ENCODE measurements around the gene GPR108.
"Not testable (repeated sequence)": the region's sequence is repeated elsewhere in the genome, so short reads cannot be mapped to it uniquely, and the experiment has no call there.

Gene GPR108

GRCh38 chr19:6718741-6719539 lies 18.4 kb downstream of the GPR108 start:
- DNase-seq, result peak; percentile 37

DNA sequence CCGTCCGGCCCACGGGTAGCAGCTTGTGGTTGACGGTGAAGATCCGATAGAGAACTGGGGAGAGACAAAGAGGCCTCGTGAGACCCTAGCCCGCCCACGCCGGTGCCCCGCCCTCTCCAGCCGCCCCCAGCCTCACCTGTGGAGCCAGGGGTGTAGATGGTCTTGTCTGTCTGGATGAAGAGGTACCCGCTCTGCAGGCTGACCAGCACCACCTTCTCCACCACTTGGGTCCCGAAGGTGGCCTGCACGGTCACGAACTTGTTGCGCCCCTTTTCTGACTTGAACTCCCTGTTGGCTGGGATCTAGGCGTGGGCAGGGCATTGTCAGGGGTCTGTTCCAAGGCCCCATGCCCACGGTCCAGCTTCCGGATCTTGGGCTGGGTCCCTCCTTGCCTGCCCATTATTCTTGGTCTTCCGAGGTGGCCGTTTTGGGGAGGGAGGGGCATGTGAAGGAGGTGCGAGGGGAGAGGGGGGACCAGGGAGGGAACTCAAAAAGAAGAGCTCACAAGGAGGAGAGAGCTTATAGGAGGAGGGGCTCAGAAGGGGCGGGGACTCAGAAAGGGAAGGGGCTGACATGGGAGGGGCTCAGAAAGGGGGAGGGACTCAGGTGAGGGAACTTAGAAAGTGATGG lies 19.2 kb downstream of the GPR108 start:
- DNase-seq, result no peak

DNA sequence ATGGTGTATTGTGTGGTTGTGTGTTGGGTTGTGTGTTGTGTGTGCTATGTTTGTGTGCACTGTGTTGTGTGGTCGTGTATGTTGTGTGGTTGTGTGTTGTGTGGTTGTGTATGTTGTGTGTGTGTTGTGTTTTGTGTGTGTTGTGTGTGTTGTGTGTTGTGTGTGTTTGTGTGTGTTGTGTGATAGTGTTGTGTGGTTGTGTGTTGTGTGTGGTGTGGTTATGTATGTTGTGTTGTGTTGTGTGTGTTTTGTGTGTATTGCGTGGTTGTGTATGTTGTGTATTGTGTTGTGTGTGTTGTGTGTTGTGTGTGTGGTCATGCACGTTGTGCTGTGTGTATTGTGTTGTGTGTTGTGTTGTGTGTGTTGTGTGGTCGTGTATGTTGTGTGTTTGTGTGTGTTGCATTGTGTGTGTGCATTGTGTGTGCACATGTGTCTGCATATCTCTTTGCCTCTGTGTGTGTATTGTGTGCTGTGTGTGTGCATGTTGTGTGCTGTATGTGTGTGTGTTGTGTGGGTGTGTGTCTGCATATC lies 19.9 kb downstream of the GPR108 start:
- DNase-seq, result no peak

DNA sequence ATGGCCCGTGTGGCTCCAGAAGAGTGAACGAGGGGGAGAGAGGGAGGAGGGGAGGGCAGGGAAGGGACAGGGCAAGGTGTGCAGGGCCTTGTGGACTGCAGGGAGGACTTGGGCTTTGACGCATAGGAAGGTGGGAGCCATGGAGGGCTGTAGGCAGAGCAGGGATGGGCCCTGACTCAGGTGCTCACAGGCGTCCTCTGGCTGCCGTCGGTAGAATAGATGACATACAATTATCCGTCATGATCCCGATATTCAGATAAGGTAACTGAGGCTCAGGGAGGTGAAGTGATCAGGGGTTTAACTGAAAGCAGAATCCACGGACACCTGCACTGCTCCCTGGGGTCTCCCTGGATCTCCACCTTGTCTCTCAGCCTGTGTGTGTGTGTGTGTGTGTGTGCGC lies 20.3 kb downstream of the GPR108 start:
- no peak for DNase-seq

GRCh38 chr19:6716610-6716970 lies 20.8 kb downstream of the GPR108 start:
- no peak for DNase-seq

DNA sequence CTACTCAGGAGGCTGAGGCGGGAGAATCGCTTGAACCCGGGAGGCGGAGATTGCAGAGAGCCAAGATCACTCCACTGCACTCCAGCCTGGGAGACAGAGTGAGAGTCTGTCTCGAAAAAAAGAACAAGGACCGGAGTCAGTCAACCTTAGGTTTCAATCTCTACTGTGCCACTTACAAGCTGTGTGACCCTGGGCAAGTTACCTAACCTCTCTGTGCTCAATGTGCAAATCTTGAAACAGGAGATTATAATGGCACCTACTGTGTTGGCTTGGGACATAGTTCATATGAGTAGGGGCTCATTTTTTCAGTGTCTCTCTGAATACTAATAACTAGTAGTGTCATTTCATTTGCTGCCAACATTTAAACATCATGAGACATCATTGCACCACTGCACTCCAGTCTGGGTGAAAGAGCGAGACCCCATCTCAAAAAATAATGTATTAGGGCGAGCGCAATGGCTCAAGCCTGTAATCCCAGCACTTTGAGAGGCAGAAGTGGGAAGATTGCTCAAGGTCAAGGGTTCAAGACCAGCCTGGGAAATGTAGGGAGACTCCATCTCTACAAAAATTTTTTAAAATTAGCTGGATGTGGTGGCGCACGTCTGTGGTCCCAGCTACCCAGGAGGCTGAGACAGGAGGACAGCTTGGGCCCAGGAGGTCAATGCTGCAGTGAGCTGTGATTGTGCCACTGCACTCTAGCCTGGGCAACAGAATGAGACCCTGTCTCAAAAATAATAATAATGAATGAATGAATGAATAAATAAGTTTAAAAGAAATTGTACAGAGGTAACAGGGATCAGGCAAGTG lies 22.4 kb downstream of the GPR108 start:
- no peak for DNase-seq

GRCh38 chr19:6713773-6714692 lies 23.3 kb downstream of the GPR108 start:
- DNase-seq, result no peak

DNA sequence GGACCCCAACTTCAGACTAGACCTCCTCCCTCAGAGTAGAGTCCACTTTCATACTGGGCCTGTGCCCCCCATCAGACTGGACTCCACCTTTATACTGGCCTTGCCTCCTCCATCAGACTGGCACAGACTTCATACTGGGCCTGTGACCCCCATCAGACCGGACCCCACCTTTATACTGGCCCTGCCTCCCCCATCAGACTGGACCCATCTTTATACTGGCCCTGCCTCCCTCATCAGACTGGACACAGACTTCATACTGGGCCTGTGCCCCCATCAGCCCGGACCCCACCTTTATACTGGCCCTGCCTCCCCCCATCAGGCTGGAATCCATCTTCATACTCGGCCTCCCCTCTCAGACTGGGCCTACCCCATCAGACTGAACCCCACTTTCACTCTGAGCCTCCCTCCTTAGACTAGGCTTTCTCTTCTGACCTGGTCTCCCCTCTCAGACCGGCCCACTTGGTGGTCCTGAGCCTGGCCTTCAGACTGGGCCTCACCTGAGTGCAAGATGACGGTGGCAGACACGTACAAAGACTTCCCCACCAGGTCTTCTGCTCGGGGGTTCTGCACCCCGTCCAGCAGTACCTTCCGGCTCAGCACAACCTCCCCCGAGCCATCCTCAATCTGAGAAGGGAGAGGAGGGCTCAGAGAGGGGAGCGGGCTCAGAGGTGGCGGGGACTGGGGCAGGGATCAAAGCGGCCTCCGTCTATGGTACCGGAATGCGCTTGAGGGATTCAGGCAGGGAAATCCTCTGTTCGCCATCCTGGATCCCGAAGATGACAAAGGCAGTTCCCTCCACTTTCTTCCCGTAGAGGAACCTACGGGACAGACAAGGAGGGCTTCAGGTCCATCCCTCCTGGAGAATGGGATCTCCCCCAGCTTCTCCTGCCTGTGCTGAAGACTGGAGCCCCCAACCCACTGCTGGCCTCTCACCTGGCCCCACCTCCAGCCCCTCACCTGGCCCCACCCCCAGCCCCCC lies 24.4 kb downstream of the GPR108 start:
- DNase-seq, result no peak

DNA sequence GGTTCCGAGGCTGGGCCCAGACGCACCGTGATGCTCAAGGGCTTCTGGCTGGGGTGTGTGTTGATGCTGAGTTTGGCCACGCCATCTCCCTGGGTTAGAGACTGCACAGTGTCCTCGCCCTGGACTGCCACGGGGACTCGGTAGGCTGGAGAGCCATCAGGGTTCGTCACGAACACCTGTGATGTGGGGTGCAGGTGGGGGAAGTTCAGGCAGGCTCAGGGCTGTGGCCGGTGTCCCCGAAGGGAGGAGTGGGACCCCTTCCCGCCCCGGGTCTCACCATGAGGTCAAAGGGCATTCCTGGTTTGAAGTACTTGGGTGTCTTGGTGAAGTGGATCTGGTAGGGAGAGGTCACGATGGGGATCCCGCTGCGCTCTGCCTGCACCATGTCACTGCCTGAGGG lies 25.1 kb downstream of the GPR108 start:
- no peak for DNase-seq

- no peak for DNase-seq
Measured at GRCh38 chr19:6711605-6712004, 25.8 kb downstream of the GPR108 start.

DNA sequence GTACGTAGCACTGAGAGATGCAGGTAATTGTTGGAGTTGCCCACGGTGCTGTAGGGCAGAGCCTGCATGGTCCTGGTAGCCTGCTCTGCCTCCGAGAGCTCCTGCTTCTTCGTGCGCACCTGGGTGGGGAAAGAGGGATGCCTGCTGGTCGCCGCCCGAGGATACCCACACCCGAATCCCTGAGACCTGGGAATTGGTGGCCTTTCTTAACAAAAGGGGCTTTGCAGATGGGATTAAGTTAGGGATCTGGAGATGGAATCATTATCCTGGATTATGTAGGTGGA lies 26.4 kb downstream of the GPR108 start:
- DNase-seq, result no peak

- DNase-seq, result peak; percentile 56
Measured at GRCh38 chr19:6710273-6711077, 26.9 kb downstream of the GPR108 start.

DNA sequence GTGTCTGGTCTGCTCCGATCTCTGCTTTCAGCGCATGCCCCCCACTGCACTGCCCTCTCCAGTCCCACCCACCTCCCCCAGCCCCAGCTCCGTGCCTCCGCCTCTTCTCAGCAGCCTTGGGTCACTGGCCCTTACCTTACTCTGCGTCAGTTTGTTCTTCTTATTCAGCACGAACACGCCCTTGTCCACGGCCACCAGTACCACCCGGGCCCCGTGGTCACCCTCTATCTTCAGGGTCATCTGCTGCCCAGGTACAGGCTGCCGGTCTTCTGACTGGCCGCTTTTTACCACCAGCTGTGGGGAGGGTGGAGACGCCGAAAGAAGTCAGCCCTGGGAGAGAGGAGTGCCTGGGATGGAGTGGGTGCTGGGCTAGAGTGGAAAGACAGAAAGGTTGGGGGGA lies 27.8 kb downstream of the GPR108 start:
- no peak for DNase-seq

GRCh38 chr19:6708913-6709312 lies 28.5 kb downstream of the GPR108 start:
- DNase-seq, result not testable (repeated sequence)

- no peak for DNase-seq
Measured at GRCh38 chr19:6708346-6708745, 29.0 kb downstream of the GPR108 start.

DNA sequence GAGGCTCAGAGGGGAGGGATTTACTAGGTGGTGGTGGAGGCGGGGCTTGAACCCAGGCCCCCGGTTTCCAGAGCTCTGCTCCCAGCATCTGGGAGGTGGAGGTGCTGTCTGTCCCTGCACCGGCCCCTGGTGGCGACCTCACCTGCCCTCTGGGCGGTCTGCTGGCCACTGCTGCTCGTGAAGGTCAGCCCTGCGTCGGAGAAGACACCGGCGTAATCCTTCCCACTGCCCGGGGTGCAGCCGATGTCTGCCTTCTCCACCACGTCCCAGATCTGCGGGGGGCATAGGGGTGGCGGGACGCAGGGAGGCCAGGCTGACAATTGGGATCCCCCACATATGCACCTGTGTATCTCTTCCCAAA lies 29.7 kb downstream of the GPR108 start:
- no peak for DNase-seq

DNA sequence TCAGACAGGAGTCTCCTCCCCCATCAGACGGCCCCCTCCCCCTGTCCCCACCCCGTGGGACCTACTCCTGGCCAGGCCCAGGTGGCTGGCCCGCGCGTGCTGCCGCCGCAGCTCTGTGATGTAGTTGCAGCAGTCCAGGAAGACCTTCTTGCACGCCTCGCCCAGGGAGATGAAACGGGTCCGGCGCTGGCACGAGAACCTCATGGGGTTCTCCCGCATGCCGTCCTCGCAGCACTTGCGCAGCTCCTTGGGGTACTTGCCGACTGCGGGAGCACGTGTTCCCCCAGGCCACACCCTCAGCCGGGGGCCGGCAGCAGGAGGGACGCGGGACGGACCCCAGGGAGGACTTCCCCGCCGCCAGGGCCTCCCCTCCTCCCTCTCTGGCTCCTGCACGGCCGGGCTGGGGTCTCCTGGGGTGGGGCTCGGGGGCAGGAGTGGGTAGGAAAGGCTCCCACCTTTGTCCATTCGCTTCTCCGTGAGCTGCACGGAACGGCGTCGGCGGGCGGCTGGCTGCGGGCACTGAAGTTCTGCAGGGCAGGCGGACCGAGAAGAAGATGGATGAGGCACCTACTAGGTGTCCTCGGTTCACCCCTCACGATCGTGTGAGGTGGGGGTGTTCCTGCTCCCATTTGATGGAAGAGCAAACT lies 30.2 kb downstream of the GPR108 start:
- DNase-seq, result no peak

- no peak for DNase-seq
Measured at GRCh38 chr19:6706633-6706958, 30.8 kb downstream of the GPR108 start.

DNA sequence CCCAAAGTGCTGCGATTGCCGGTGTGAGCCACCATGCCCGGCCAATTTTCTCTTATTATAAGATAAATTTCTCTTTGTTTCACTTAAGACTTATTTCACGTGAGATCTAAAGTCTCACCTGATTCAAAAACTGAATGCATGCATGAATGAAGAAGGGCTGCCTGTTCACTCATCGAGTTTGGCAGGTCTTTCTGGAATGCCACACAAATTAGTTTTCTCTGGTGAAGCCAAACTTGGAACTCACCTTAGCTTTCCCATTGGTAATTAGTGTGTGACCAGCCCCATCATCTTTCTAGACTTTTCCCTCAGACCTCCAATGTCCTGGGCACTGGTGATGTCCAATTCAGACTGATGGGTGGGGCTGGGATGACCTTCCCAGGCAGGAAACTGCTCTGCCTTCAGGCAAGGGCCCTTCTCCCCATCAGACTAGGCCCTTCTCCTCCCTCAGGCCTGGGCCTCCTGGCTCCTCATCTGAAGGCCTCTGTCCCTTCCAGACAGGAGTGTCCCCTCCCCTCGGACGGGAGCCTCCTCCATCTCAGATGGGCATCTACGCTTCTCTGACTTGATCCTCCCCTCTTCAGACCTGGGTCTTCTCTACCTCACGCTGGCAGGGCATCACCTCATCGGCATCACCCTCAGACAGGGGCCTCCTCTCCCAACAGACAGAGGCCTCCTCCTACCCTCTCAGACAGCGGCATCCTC lies 31.3 kb downstream of the GPR108 start:
- DNase-seq, result no peak
